Activated naive CD8-positive, alpha-beta T cell (primary cell): ENCODE data around the gene FBXW4.

Experiments
- H3K27ac Mint-ChIP-seq: one replicate; pipeline ENCODE4 v1.8.0; 2021; ENCODE audit warnings: mixed read lengths
- H3K27me3 Mint-ChIP-seq: one replicate; pipeline ENCODE4 v1.8.0; 2021; ENCODE audit warnings: mixed read lengths
- H3K36me3 Mint-ChIP-seq: one replicate; pipeline ENCODE4 v1.8.0; 2021; ENCODE audit warnings: mixed read lengths
- H3K4me1 Mint-ChIP-seq: one replicate; pipeline ENCODE4 v1.8.0; 2021; ENCODE audit warnings: low read depth, mixed read lengths
- H3K4me3 Mint-ChIP-seq: one replicate; pipeline ENCODE4 v1.8.0; 2021; ENCODE audit warnings: mild to moderate bottlenecking, mixed read lengths
- H3K9me3 Mint-ChIP-seq: one replicate; pipeline ENCODE4 v1.8.0; 2021; ENCODE audit warnings: low read depth, mixed read lengths

The FBXW4 gene

DNA sequence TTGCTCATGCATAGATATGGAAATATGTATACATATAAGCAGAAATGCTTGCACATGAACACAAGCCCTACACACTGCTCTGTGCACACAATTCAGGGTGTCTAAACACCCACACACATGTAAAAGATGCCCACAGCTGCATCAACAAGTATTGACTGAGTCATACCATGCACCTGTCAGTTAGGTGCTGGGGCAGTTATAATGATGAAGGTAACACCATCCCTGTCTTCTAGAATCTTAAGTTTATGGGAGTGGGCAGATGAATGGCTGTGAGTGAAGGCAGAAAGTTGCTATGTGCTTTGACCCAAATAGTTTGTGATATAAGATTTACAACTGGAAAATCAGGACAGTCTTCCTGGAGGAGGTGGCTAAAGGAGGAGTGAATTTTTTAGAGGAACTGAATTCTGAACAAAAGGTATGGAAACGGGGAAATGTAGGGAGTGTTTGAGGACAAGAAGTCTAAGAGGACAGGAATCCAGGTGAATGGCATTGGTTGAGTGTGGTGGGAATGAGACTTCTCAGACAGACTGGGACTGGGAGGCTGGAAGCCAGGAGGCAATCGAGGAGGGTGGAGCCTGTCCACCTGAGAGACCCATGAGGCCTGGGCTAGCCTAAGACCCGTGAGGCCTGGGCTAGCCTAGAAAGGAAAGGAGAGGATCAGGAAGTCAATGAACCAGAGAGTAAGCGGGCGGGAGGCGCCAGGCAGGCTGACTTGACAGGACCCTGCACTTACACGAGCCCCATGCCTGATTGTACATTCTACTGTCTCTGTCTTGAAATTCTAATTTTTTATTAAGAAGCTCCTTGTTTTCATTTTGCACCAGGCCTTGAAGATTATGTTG lies 127.6 kb downstream of the FBXW4 start:
- no peaks in the 10 kb centered on the region for H3K9me3 Mint-ChIP-seq

DNA sequence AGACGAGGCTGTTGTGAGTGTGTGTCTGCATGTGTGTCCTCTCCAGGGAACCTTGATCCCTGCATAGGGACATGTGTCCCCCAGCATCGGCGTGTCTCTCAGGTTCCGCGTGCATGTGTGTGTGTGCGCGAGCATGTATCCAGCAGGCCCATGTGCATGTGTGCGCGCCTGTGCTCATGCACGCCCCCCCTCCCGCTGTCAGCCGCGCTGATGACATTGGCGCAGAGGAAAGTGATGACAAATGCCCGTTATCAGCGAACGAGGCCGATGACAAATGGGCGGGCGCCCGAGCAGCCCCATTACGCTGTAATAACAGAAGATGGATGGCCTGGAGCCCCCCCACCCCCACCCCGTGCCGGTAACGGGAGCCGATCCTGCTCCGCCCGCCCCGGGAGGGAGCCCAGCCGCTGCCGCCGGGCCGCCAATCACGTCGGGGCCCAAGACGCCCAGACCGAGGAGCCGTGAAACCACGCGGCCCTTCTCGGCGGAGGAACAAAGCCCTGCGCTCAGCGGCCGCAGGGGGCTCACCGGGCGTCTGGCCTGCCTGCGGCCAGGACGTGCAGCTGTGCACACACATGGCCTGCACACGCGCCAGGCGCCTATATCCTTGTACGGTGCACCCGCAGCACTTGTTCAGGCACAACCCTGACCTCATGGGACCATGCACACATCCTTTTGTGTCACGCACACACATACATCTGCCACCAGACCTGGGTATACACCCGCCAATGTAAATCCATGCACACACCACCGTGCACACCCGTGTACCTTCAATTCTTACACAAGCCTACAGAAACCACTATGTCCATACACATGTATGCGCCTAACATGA lies 128.4 kb downstream of the FBXW4 start:
- H3K27me3 Mint-ChIP-seq, result peaks cover 26% of the 10 kb centered on the region
- H3K36me3 Mint-ChIP-seq, result no peaks in the 10 kb centered on the region
- peak overlapping the region; percentile 8 for H3K4me3 Mint-ChIP-seq
- peaks cover 16% of the 10 kb centered on the region for H3K4me1 Mint-ChIP-seq
- no peaks in the 10 kb centered on the region for H3K9me3 Mint-ChIP-seq
- H3K27ac Mint-ChIP-seq, result no peak overlapping the region

More for the DNA sequence above, 127.6 kb downstream of the FBXW4 start:
- Mint-ChIP-seq H3K27me3 (peaks cover 26% of the 10 kb centered on the region), H3K4me3 (peak overlapping the region; percentile 8), H3K27ac (no peak overlapping the region), H3K4me1 (peaks cover 16% of the 10 kb centered on the region), H3K36me3 (no peaks in the 10 kb centered on the region)

DNA sequence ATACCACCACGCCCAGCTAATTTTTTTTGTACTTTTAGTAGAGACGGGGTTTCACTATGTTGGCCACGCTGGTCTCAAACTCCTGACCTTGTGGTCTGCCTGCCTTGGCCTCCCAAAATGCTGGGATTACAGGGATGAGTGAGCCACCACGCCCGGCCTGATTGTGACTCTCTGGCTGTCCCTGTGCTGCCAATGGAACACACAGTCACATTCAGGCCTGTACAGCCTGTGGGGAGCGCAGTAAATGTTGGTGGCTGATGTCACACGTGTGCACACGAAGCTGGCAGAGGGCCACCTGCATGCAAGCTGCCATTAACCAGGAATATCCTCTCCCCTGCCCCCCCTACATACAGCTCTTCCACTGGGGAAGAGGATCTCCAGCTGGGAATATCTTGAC lies 129.0 kb downstream of the FBXW4 start:
- H3K36me3 Mint-ChIP-seq, result no peaks in the 10 kb centered on the region
- H3K27me3 Mint-ChIP-seq, result peaks cover 26% of the 10 kb centered on the region
- H3K4me3 Mint-ChIP-seq, result no peak overlapping the region
- no peaks in the 10 kb centered on the region for H3K9me3 Mint-ChIP-seq
- H3K27ac Mint-ChIP-seq, result no peak overlapping the region
- peaks cover 16% of the 10 kb centered on the region for H3K4me1 Mint-ChIP-seq

DNA sequence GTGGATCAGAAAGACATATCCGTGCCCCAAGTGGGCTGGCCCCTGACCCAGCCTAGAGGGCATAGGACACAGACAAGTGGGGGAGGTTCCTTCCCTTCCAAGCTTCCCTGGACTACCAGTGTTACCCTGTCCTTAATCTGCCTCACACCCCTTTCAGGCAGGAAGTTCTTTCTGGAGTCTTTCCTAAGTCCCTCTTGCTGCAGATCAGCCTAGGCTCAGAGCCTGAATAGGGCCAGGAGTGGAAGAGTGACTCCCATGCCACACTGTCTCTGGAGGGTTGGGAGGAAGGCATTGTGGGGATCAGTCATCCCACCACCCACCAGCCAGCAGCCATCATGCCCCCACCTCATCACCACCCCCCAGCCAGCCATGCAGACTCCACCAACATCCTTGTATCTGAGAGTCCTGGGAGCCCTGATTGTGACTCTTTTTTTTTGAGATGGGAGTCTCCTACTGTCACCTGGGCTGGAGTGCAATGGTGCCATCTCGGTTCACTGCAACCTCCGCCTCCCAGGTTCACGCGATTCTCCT lies 129.5 kb downstream of the FBXW4 start:
- Mint-ChIP-seq H3K27ac (no peak overlapping the region), H3K9me3 (no peaks in the 10 kb centered on the region), H3K4me1 (peaks cover 16% of the 10 kb centered on the region), H3K36me3 (no peaks in the 10 kb centered on the region), H3K4me3 (no peak overlapping the region), H3K27me3 (peaks cover 26% of the 10 kb centered on the region)

DNA sequence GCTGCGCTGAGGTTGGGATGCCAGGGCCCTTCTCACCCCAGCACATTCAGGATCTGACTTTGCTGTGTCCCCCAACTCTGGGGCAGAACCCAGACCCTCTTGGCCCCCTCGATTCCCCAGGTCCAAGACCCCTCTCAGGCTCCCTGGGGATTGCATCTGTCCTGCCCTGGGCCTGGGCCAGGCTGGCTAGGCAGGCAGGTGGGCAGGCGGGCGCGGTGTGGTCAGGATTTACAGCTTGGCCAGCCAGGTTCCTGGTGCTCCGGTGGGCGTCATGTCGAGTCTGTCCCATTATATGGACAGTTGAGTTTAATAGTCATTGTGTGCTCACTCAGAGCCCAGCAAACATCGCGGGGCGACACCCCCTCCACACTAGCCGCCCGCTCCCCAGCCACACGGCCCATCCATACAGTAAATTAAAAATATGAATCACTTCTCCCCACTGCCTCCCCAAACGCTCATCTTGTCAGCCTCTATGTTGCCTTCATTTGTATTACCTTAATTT lies 130.4 kb downstream of the FBXW4 start:
- no peaks in the 10 kb centered on the region for H3K36me3 Mint-ChIP-seq
- H3K27ac Mint-ChIP-seq, result no peak overlapping the region
- H3K9me3 Mint-ChIP-seq, result no peaks in the 10 kb centered on the region
- H3K4me1 Mint-ChIP-seq, result peaks cover 12% of the 10 kb centered on the region
- H3K27me3 Mint-ChIP-seq, result peaks cover 24% of the 10 kb centered on the region
- H3K4me3 Mint-ChIP-seq, result no peak overlapping the region

DNA sequence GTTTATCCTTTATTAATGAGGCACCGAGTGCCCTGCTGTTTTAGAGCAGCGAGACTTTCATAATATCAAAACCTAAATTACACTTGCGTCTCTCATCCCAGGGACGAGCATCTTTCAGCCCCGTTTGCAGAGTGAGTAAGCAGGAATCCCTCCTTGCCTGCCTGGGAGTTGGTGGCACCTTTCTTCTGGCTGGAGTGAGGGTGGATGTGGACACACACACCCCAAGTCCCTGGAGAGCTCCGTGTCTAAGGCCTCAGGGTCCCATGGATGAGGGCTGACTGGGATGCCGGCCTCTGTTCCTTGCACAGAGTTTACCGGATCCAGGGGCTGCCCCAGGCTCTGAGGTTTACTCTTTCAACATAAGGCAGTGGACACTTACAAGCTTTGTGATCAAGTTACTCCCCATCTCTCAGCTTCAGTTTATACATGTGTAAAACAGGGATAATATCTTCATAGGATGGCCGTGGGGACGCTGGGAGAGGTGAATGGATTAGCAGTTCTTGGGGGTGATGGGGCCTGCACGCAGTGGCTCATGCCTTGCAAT lies 131.4 kb downstream of the FBXW4 start:
- Mint-ChIP-seq H3K27me3 (peaks cover 22% of the 10 kb centered on the region), H3K27ac (no peak overlapping the region), H3K9me3 (no peaks in the 10 kb centered on the region), H3K36me3 (no peaks in the 10 kb centered on the region), H3K4me1 (peaks cover 14% of the 10 kb centered on the region), H3K4me3 (no peak overlapping the region)

DNA sequence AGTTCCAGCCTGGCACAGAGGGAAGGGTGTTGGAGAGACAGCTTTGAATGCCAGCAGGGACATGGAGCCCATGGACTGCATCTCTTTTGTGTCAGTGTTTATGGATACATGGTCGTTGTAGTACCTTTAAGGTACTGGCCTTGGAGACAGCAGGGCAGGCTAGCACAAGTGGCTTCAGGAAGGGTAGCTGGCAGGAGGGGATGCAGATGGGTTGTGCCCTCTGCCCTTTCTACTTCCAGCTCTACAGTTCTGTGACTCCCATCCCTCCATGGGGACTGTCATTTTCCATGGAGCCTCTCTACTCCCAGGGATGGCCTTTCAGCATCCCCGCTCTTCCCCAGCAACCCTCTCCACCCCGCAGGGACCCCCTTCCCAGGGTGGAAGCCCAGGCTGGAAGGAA lies 132.0 kb downstream of the FBXW4 start:
- no peaks in the 10 kb centered on the region for H3K36me3 Mint-ChIP-seq
- H3K27me3 Mint-ChIP-seq, result peaks cover 17% of the 10 kb centered on the region
- no peak overlapping the region for H3K4me3 Mint-ChIP-seq
- no peaks in the 10 kb centered on the region for H3K9me3 Mint-ChIP-seq
- H3K27ac Mint-ChIP-seq, result no peak overlapping the region
- H3K4me1 Mint-ChIP-seq, result peaks cover 19% of the 10 kb centered on the region

DNA sequence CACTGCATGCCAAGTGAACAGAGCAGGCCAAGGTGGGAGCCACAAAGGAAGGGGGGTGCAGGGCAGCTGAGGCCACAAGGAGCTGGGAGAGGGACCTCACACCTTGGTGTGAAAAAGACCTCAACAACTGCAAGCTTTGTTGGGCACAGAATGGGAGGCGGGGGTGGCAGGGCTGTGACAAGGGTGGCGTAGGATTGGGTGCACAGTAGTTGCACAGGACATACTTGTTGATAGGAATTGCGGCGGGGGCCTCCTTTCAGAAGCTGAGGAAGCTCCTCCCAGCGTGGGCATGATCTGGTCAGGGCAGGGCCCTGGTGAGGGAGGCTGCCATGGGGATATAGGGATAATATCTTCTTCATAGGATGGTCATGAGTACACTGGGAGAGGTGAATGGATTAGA lies 132.7 kb downstream of the FBXW4 start:
- Mint-ChIP-seq H3K4me1 (peaks cover 23% of the 10 kb centered on the region), H3K27ac (no peak overlapping the region), H3K27me3 (peaks cover 12% of the 10 kb centered on the region), H3K9me3 (no peaks in the 10 kb centered on the region), H3K36me3 (no peaks in the 10 kb centered on the region), H3K4me3 (no peak overlapping the region)

DNA sequence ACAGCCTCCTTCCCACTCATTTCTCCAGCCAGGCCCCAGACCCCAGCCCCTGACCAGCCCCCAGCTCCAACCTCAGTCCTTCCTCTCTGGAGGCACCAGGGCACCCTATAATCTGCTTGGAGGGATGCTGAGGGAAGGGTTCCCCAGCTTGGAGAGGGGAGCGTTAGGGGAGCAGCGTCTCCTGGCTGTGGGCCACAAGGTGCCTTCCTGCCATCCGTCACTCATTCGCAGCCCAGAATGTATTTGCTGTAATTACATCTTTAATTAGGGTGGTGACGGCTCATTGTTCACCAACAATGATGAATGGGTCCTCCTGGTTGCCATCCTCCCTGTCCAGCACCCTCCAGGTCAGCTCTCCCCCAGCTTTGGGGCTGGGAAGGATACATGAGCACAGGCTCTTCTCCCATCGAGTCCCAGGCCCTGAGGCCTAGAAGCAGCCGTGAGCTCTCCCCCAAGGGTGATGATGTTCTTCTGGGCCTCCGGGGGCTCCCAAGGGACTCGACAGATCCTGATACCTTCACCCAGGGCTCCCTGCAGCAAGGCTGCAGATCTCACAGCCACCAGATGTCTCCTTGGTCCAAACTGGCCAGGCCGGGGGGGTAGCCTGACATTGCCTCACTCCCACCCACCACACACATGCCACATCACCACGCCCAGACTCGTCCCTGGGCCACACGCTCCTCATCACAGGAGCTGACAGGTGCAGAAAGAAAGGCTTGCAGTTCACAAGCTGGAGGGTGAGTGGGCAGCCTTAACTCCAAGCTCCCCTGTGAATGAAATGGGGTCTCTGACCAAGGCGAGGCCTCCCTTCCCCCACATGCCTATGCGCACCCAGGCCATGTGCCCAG lies 133.7 kb downstream of the FBXW4 start:
- Mint-ChIP-seq H3K4me1 (peaks cover 19% of the 10 kb centered on the region), H3K9me3 (no peaks in the 10 kb centered on the region), H3K27ac (no peak overlapping the region), H3K27me3 (peaks cover 6% of the 10 kb centered on the region), H3K4me3 (no peak overlapping the region), H3K36me3 (no peaks in the 10 kb centered on the region)
